NCI-H526 treated with DMSO at 0.1 percent for 48 hours (cell line): ENCODE measurements around the gene ATP8A1.

Source experiments
- DNase-seq: peaks from one replicate; lab custom pipeline; 2025; lab: John Stamatoyannopoulos, UW

The ATP8A1 gene

GRCh38 chr4:42364266-42365053, 292.4 kb downstream of the ATP8A1 start:
- no peak for DNase-seq

GRCh38 chr4:42363614-42364013, 293.3 kb downstream of the ATP8A1 start:
- no peak for DNase-seq

DNA sequence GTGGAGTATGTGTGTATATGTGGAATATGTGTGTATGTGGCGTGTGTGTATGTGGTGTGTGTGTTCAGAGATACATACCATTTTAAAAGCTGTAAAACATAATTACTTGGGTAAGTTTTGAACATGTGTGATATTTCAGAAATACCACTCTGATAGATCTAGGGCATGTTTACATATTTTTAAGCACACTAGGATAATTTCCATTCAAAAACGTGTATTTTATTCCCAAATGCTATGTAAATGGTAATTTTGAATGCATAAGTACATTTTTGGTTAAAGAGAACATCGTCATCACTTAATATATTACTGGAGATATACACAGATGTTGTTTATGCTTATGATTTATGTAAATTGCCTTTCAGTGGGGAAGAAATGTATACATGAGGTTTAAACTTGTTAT, 294.3 kb downstream of the ATP8A1 start:
- DNase-seq, result no peak

GRCh38 chr4:42361456-42361855, 295.4 kb downstream of the ATP8A1 start:
- peak; percentile 38 for DNase-seq

- DNase-seq, result no peak
These were observed 296.6 kb downstream of the ATP8A1 start for GRCh38 chr4:42360256-42360669.

DNA sequence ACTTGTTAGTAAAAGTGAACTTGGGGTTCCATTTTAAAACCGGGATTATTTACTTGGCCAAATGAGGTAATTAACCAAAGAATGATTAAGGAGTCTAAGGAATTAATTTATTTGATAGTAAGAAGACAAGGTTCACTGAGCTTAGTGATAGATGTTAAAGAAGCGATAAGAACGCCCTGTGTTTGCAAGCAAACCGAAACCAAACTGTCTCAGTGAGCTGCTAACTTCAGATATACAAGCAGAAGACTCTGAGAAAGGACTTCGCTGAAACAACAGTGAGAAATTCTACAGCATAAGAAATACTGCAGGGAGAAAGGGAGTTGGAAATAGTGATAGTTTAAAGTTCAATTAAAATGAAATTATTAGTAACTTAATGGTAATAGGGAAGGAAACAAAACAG, 297.2 kb downstream of the ATP8A1 start:
- no peak for DNase-seq
